ENCODE results near the gene BACE2.

BACE2 gene

DNA sequence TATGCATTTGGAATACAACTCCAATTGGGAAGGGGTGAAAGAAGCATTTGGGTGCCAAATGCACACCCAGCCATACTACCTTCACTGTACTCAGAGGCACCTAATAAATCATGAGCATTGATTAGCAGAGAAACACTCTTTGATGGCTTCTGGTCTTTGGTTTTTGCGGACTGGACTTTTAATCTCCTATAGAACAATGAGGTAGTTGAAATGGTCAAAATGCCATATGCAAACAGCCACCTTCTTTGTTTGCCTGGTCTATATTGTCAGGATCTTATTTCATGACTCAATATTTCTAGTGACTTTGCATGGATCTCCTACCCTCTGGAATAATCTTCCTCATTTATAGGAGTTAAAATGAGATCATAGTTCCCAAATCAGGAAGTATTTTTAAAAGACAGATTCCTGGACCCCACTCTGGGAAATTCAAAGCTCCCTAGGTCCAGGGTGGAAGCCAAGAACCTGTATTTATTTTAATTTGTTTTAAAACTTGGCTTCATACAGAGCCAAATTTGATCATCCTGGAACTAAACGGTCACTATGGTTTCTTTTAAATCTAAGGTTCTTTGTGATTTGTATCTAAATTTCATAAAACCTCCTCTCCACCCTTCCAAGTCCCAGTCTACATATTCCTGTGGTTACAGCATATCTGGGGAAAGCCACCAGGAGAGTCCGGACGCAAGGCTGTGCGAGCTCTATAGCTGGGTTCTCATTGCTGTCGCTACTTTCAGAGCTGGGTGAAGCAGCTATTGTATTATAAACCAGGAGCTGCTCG, 157.4 kb downstream of the BACE2 start:
- DNase-seq = no peak

DNA sequence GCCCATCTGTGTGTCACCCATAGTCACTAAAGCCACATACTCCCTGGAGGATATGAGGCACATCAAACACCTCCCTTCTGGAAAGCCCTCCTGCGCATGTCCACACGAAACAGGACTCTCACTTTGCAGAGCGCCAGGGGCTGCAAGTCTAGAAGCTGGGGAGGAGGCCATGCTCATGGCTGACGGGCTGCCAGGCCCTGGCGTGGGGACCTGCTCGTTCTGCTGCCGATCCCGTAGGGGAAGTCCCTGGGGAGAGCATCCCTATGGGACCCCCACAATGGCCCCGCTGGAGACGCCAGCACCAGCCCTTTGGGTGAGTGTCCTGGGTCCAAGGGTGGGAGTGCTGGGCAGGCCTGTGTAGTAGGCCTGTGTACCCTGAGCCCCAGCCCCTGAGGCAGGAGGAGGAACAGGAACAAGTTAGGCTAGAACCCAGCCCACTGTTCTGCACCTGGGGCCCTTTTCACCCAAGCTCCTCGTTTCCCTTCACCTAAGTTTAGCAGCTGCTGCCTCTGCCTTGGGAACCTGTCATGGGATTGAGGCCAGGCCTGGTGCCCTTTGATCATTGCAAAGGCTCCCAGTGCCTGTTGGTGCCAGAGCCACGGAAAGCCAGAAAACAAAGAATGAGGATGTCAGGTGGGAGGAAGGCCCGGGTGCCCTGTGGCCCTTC, 158.6 kb downstream of the BACE2 start:
- DNase-seq = no peak

DNA sequence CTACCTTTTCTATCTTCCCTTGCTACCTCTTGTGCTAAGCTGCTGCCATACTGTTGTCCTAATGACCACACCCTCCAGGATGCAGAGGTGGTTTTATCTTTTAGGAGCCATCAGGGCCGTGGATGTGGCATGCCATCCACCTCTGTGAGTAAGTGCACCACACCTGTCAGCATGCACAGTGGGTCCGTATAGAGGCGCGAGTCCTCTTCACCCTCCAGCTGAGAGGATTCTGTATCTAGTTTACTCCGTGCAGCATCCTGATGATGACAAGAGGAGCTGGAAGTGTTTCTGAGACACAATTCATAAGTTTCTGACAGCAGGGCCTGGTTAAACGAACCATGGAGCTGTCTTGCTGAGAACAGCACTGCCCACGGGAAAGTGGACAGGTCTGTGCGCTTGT, 159.8 kb downstream of the BACE2 start:
- DNase-seq = no peak

DNA sequence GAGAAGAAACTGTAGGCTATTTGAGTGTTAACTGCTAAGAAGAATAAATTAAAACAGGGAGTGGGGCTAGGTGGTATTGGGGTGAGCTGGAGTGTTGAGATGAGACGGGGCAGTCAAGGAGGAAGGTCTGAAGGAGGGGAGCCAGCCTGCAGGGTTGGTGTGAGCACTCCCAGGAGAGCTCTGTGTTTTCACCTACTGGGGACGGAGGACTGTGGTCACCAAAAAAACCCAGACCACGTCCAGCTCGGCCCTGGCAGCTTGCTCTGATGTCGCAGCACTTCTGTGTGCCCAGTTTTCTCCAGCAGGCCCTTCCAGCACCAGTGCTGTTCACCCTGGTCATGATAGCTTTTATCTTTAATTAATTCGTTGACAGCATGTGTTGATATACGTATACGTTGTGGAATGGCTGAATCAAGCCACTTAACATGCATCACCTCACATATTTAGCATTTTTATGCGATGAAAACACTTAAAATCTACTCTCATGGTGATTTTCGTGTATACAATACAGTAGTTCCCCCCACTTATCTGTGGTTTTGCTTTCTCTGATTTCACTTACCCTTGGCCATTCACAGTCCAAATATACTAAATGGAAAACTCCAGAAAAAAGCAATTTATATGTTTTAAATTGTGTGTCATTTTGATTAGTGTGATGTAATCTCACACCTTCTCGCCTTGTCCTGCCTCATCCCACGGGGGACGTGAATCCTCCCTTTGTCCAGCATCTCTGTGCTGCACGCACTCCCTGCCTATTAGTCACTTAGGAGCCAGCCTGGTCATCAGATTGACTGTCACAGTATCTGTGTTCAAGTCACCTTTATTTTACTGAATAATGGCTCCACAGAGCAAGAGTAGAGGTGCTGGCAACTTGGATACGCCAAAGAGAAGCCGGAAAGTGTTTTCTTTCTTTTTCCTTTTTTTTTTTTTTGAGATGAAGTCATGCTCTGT, 161.0 kb downstream of the BACE2 start:
- no peak for DNase-seq

Data from stimulated activated CD4-positive, alpha-beta T cell treated with anti-CD3 and anti-CD28 coated beads, Interleukin-2, amount 100 ng/mL, for 24 hours (primary cell).